Thoracic aorta (tissue), 2 donors: ENCODE data around the gene CACNA2D3. TPM values are rescaled to one million over a fixed set of nuclear protein-coding genes. Genes with fewer than 3 reads are reported as not detected.

Experiments
- ATAC-seq: fragments of 150-250 bp; one replicate; pipeline ENCODE4 v1.8.0; 2017; ENCODE audit warnings: low read depth; ENCODE audit not compliant: insufficient number of reproducible peaks, low FRiP score
- DNase-seq: peaks from one replicate; pipeline ENCODE4 v3.0.0-alpha.2; 2020; ENCODE audit warnings: low spot score
- H3K27ac ChIP-seq, 2 donors: fragments of 200-600 bp; sonication (generic); 1 replicate in 1 of 2; 2 replicates in 1 of 2; pipeline ENCODE4 v1.5.1; 2016; ENCODE audit warnings: mild to moderate bottlenecking in 2 of 2, moderate library complexity in 2 of 2
- H3K27me3 ChIP-seq: fragments of 200-600 bp; sonication (generic); replicated peaks from 2 replicates; pipeline ENCODE4 v1.6.0; 2016; ENCODE audit warnings: mild to moderate bottlenecking; ENCODE audit not compliant: insufficient read depth
- H3K36me3 ChIP-seq: fragments of 200-600 bp; sonication (generic); one replicate; pipeline ENCODE4 v1.5.1; 2016
- H3K4me1 ChIP-seq, 2 donors: fragments of 200-600 bp; sonication (generic); 1 replicate in 1 of 2; 2 replicates in 1 of 2; pipeline versions ENCODE4 v1.5.1 to v1.6.0; 2016; ENCODE audit warnings: low read depth in 2 of 2, mild to moderate bottlenecking in 1 of 2; ENCODE audit not compliant: control insufficient read depth in 1 of 2
- H3K4me3 ChIP-seq: fragments of 200-600 bp; sonication (generic); 2 replicates; pipeline ENCODE4 v1.5.1; 2016; ENCODE audit warnings: mild to moderate bottlenecking
- H3K9me3 ChIP-seq: fragments of 200-600 bp; sonication (generic); 2 replicates; pipeline ENCODE4 v1.5.1; 2016
- total RNA-seq, 2 donors: library from RNA; depleted of rRNA; stranded (reverse); fragments of >200 nt; gene quantifications; one replicate each; pipeline versions ENCODE4 v1.1.0 to v1.2.3, GENCODE V29; 2016
- TF ChIP-seq, protein P1 (sequence below): fragments of 200-600 bp; sonication (generic); IDR thresholded peaks from one replicate; pipeline ENCODE4 v1.5.1; 2019; ENCODE audit warnings: antibody characterized with exemption

CACNA2D3 gene
- total RNA-seq, 2 donors from 2014 or later = 3.2 to 4.0 TPM

DNA sequence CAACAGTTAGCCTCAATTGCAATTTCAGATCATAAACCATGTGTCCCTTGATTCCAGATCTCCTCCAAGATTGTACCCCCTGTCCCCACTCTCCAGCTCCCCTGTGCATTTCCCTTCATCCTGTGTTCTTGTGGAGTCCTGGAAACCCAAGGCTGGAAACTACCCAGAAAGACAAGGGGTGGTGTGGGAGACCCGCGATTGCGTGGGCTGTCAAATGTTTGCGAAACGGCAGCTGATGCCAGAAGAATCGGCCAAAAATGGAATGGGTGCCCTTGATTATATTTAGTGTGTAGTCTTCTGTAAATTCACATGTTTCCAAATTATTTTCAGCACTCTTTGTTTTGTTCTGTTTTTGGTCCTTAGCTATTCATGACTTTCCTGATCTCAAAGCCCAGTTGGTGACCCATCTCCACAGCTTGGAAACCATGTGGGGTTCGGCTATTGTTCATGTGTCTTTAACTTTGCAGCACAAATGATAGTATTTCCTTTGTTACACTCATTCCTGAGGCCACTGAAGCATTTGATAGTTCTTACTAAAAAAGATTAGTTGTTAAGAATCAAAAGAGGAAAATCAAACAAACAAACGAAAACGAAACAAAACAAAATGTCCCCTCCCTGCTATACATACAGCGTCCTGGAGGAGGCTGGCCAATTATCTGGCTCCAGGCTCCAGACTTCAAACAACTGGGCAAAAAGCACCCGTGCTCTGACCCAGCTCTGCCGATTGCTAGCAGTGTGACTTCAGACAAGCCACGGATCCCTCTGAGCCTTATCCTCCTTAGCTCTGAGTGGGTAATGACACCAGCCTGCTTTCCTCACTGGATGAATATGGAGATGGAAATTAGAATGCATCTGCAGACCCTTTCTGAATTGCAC lies 120.9 kb downstream of the CACNA2D3 start:
- Histone ChIP-seq H3K4me3 (peak overlapping the region; percentile 4), H3K36me3 (no peaks in the 10 kb centered on the region), H3K4me1 (peaks cover 0 to 7% of the 10 kb centered on the region in 2 donors), H3K27ac (no peak overlapping the region), H3K27me3 (no peaks in the 10 kb centered on the region), H3K9me3 (no peaks in the 10 kb centered on the region)
- ATAC-seq (no peak), DNase-seq (no peak)
- TF ChIP-seq, protein P1, sequence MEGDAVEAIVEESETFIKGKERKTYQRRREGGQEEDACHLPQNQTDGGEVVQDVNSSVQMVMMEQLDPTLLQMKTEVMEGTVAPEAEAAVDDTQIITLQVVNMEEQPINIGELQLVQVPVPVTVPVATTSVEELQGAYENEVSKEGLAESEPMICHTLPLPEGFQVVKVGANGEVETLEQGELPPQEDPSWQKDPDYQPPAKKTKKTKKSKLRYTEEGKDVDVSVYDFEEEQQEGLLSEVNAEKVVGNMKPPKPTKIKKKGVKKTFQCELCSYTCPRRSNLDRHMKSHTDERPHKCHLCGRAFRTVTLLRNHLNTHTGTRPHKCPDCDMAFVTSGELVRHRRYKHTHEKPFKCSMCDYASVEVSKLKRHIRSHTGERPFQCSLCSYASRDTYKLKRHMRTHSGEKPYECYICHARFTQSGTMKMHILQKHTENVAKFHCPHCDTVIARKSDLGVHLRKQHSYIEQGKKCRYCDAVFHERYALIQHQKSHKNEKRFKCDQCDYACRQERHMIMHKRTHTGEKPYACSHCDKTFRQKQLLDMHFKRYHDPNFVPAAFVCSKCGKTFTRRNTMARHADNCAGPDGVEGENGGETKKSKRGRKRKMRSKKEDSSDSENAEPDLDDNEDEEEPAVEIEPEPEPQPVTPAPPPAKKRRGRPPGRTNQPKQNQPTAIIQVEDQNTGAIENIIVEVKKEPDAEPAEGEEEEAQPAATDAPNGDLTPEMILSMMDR = no peak

DNA sequence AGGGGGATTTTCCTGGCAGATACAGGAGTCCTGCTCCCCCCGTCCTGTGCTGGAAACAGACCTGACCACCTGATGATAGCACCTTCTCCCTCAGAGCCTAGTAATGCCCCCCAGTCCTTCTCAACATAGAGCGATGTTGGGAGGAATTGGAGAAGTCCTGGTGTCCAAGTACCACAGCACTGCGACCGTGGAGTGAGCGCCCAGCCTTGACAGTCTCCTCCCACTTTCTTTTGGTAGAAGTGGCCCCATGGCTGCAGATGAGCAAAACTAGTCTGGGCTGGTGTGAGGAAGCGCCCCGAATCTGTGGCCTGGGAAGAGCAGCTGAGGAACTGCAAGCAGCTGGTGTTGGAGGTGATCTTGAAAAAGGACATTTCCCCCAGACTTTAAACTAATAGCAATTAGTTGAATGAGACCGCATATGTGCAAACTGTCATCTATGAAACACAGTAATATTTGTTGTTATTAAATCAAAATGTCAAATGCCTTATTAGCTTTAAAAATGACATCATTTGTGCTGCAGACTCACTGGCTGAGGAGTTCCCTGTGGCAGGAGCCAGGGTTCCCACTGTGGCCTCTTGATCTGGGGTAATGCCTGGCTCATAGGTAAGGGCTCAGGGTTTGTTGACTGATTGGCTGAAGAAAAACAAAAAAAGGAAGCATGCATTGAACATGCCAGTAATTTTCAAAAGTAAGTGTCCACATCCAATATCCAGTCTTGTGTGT lies 121.8 kb downstream of the CACNA2D3 start:
- Histone ChIP-seq H3K36me3 (no peaks in the 10 kb centered on the region), H3K27me3 (no peaks in the 10 kb centered on the region), H3K27ac (no peak overlapping the region), H3K9me3 (no peaks in the 10 kb centered on the region), H3K4me3 (no peak overlapping the region), H3K4me1 (peaks cover 0 to 7% of the 10 kb centered on the region in 2 donors)
- DNase-seq (no peak), ATAC-seq (no peak)
- TF ChIP-seq, protein P1 = no peak

DNA sequence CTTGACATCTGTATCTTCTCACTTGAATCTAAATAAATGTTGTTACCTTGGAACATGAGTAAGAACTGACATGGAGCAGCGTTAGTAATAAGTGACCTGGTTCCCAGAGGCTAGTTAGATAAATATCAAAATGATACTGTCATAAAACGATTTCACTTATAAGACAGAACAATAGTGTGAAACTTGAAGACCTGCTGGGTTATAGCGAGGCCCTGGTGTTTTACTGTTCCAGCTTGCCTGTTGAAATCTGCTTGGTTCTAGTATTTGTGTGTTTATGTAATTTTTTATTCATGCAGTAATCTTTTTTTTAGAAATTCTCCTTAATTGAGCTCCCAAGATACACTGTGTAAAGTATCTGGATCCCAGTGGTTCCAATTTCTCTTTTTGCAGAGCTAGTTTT lies 129.4 kb downstream of the CACNA2D3 start:
- no peaks in the 10 kb centered on the region for H3K36me3 ChIP-seq
- H3K9me3 ChIP-seq = no peaks in the 10 kb centered on the region
- TF ChIP-seq, protein P1 = no peak
- H3K4me1 ChIP-seq = no peaks in the 10 kb centered on the region
- H3K27ac ChIP-seq = no peak overlapping the region
- H3K4me3 ChIP-seq = no peak overlapping the region
- no peak for DNase-seq
- ATAC-seq = no peak
- no peaks in the 10 kb centered on the region for H3K27me3 ChIP-seq

DNA sequence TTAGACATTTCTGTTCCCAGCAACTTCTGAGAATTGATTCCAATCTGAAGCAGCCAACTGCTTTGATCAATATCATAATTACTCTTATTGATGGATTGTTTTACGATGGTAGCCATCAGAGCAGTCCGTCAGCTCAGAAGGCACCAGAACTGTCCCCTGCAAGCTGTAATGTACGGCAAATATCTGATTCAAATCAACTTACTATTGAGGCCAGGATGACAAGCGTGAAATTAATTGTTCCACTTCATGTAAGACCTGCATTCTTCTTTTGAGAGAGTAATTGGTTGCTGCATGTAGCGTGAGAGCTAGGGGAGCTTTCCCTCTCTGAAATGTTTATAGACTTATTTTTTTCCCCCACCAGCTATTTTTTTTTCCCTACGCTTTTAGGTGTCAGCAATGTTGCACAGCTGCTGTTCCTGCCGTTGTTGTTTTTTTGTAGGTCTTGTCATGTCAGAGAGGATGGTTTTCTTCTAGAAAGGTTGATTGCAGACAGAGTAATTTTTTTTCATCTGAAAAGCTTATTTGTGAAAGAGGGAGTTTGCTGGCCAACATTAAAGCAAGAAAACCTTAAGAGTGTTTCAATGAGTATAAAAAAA lies 134.9 kb downstream of the CACNA2D3 start:
- Histone ChIP-seq H3K27ac (no peak overlapping the region), H3K4me1 (no peaks in the 10 kb centered on the region), H3K4me3 (no peak overlapping the region), H3K36me3 (no peaks in the 10 kb centered on the region), H3K27me3 (no peaks in the 10 kb centered on the region), H3K9me3 (no peaks in the 10 kb centered on the region)
- no peak for ATAC-seq
- TF ChIP-seq, protein P1 = no peak
- no peak for DNase-seq

DNA sequence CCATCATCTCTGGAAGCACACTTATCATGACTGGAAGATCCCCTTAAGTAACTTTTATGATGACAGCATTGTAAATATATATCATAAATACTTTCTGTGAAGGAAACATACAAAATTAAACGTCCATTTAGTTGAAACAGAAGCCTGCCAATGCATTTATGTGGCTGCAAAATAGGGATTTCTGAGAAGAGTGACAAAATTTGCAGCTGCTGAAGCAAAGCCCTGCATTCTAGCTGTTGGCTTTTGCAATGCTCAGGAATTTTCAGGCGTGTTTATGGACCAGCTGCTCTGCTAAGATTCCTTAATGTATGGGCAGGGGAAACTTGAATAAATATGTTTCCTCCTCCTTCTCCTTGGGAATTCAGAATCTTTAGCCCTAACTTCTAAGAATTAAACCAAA lies 137.3 kb downstream of the CACNA2D3 start:
- Histone ChIP-seq H3K4me3 (no peak overlapping the region), H3K36me3 (no peaks in the 10 kb centered on the region), H3K4me1 (no peaks in the 10 kb centered on the region), H3K9me3 (no peaks in the 10 kb centered on the region), H3K27me3 (no peaks in the 10 kb centered on the region), H3K27ac (no peak overlapping the region)
- ATAC-seq (no peak), DNase-seq (no peak)
- TF ChIP-seq, protein P1 = no peak
